Measurements from ENCODE around the gene SLC39A6.

DNA sequence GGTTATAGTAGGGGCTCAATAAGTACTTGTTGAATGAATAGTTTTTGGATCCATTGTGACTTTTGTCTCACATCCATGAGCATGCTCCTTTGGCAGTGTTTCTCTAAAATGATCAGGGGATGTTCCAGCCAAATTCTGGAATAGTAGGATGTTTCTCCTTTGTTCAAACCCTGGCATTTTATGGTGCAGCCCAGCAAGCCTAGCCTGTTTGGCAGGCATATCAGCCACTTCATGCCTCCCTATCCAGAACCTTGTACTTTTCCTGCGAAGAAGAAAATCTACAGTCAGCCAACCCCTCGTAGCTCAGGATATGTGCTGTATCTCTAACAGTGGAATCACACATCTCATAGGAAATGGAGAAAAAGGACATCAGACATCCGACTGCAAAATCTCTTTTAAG is 34.7 kb downstream of the SLC39A6 start:
- TF ChIP-seq TCF7L2 (IDR thresholded peaks at IDR 0.05; ENCODE audit: low read depth, low read length) (no peak), POLR2AphosphoS5 (IDR thresholded peaks at IDR 0.05; ENCODE audit: low read depth, low read length) (no peak)

Data from Panc1 (cell line).